ENCODE data around the gene ZMYND8.
"Not testable (repeated sequence)": the region's sequence is repeated elsewhere in the genome, so short reads cannot be mapped to it uniquely, and the experiment has no call there.

Gene ZMYND8

DNA sequence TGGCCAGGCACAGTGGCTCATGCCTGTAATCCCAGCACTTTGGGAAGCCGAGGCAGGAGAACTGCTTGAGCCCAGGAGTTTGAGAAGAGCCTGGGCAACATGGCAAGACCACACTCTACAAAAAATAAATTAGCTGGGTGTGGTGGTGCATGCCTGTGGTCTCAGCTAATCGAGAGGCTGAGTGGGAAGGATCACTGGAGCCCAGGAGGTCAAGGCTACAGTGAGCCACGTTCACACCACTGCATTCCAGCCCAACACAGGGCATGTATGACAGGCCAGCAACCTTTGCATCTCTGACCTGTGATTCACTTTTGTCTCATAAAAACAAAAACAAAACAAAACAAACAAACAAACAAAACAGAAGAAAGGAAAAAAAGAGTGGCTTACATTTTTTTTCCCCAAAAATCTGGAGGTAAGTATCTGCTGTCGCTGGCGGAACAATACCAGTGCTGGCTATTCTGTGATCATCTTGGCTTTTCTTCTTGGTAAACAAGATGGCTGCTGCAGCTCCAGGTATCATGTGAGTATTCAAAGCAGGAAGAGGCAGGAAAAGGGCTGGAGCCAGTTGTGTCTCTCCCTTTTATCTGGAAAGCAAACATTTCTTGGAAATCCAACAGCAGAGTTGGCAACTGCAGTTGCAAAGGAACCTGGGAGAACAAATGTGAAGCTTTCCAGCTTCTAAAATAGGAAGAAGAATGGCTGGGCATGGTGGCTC is 40.4 kb upstream of the ZMYND8 start:
- no peak overlapping the region for H3K4me3 ChIP-seq (ENCODE audit: low read length in 2 of 2)
- H3K4ac ChIP-seq (ENCODE audit: low read length), result no peak overlapping the region
- H3K9ac ChIP-seq (ENCODE audit: low read depth, low read length, poor library complexity), result no peak overlapping the region
- H3K27me3 ChIP-seq (ENCODE audit: control insufficient read depth in 3 of 3, insufficient read depth in 3 of 3, low read depth in 1 of 3, low read length in 3 of 3), result no peaks in the 10 kb centered on the region
- WGBS, 2 donors (ENCODE audit: extremely low coverage in 2 of 2, insufficient read length in 2 of 2, insufficient replicate concordance in 1 of 2), result no CpG with 5 or more reads among the region's 5 CpGs
- no peak overlapping the region for H3K4me2 ChIP-seq (ENCODE audit: insufficient read depth, low read length, poor library complexity, severe bottlenecking)
- H2BK12ac ChIP-seq (ENCODE audit: low read length), result no peak overlapping the region
- H3K18ac ChIP-seq (ENCODE audit: low read length), result no peak overlapping the region
- H2AFZ ChIP-seq (ENCODE audit: low read length), result peak overlapping the region; percentile 87
- no peak overlapping the region for H4K8ac ChIP-seq (ENCODE audit: low read depth, low read length)
- H2BK15ac ChIP-seq (ENCODE audit: low read length), result no peak overlapping the region
- no peaks in the 10 kb centered on the region for H3K9me3 ChIP-seq (replicated peaks in 1 of 2; ENCODE audit: control insufficient read depth in 2 of 2, insufficient read depth in 1 of 2, low read depth in 1 of 2, low read length in 2 of 2)
- H3K27ac ChIP-seq (replicated peaks; ENCODE audit: low read length), result no peak overlapping the region
- no peaks in the 10 kb centered on the region for H3K79me1 ChIP-seq (ENCODE audit: low read depth, low read length)
- H3K23ac ChIP-seq (ENCODE audit: low read depth, low read length, poor library complexity), result no peak overlapping the region
- H2BK120ac ChIP-seq (ENCODE audit: low read depth, low read length), result no peak overlapping the region
- H3K36me3 ChIP-seq (replicated peaks in 1 of 2; ENCODE audit: control insufficient read depth in 2 of 2, insufficient read depth in 2 of 2, low read length in 2 of 2), result no peaks in the 10 kb centered on the region
- no peak for DNase-seq (ENCODE audit: low spot score)
- H2AK5ac ChIP-seq (ENCODE audit: low read depth, low read length), result no peak overlapping the region
- no peak overlapping the region for H2BK5ac ChIP-seq (ENCODE audit: low read length)
- H4K91ac ChIP-seq (ENCODE audit: low read depth, low read length, poor library complexity), result no peak overlapping the region
- H3K14ac ChIP-seq (ENCODE audit: low read length), result no peak overlapping the region
- no peaks in the 10 kb centered on the region for H3K4me1 ChIP-seq (ENCODE audit: control insufficient read depth in 2 of 2, insufficient read depth in 1 of 2, low read depth in 1 of 2, low read length in 2 of 2)

DNA sequence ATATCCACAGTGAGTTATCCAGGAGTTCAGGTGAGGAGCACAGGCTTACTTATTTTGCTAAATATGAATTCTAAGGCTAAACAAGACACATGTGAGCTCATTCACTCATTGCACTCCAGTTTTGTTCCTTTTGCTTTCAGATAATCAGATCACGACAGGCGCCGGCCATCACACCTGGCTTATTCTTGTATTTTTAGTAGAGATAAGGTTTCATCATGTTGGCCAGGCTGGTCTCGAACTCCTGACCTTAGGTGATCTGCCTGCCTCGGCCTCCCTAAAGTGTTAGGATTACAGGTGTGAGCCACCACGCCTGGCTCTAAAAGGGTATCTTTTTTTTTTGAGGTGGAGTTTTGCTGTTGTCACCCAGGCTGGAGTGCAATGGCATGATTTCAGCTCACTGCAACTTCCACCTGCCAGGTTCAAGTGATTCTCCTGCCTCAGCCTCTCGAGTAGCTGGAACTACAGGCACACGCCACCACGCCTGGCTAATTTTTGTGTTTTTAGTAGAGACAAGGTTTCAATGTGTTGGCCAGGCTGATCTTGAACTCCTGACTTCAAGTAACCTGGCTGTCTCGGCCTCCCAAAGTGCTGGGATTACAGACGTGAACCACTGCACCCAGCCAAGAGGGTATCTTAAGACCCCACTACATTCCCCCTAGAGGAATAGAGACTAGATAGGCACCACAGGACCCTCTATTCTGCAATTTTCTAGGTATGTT is 37.5 kb upstream of the ZMYND8 start:
- not testable (repeated sequence) for H3K14ac ChIP-seq (ENCODE audit: low read length); H2BK120ac ChIP-seq (ENCODE audit: low read depth, low read length); H3K9ac ChIP-seq (ENCODE audit: low read depth, low read length, poor library complexity); H3K4ac ChIP-seq (ENCODE audit: low read length); H2AK5ac ChIP-seq (ENCODE audit: low read depth, low read length); H3K27me3 ChIP-seq (ENCODE audit: control insufficient read depth in 3 of 3, insufficient read depth in 3 of 3, low read depth in 1 of 3, low read length in 3 of 3); H2BK12ac ChIP-seq (ENCODE audit: low read length); H3K9me3 ChIP-seq (replicated peaks in 1 of 2; ENCODE audit: control insufficient read depth in 2 of 2, insufficient read depth in 1 of 2, low read depth in 1 of 2, low read length in 2 of 2); H3K27ac ChIP-seq (replicated peaks; ENCODE audit: low read length); DNase-seq (ENCODE audit: low spot score); H4K8ac ChIP-seq (ENCODE audit: low read depth, low read length); H4K91ac ChIP-seq (ENCODE audit: low read depth, low read length, poor library complexity); H2AFZ ChIP-seq (ENCODE audit: low read length); H3K18ac ChIP-seq (ENCODE audit: low read length); H2BK5ac ChIP-seq (ENCODE audit: low read length); H3K4me3 ChIP-seq (ENCODE audit: low read length in 2 of 2); H3K79me1 ChIP-seq (ENCODE audit: low read depth, low read length); H3K4me1 ChIP-seq (ENCODE audit: control insufficient read depth in 2 of 2, insufficient read depth in 1 of 2, low read depth in 1 of 2, low read length in 2 of 2); H2BK15ac ChIP-seq (ENCODE audit: low read length); H3K4me2 ChIP-seq (ENCODE audit: insufficient read depth, low read length, poor library complexity, severe bottlenecking); H3K36me3 ChIP-seq (replicated peaks in 1 of 2; ENCODE audit: control insufficient read depth in 2 of 2, insufficient read depth in 2 of 2, low read length in 2 of 2); H3K23ac ChIP-seq (ENCODE audit: low read depth, low read length, poor library complexity)
- WGBS, 2 donors (ENCODE audit: extremely low coverage in 2 of 2, insufficient read length in 2 of 2, insufficient replicate concordance in 1 of 2), result no CpG with 5 or more reads among the region's 11 CpGs

GRCh38 chr20:47392721-47393073 is 36.2 kb upstream of the ZMYND8 start:
- Histone ChIP-seq H2AFZ (ENCODE audit: low read length) (peak overlapping the region; percentile 79), H3K4me1 (ENCODE audit: control insufficient read depth in 2 of 2, insufficient read depth in 1 of 2, low read depth in 1 of 2, low read length in 2 of 2) (no peaks in the 10 kb centered on the region), H3K18ac (ENCODE audit: low read length) (no peak overlapping the region), H3K36me3 (replicated peaks in 1 of 2; ENCODE audit: control insufficient read depth in 2 of 2, insufficient read depth in 2 of 2, low read length in 2 of 2) (no peaks in the 10 kb centered on the region), H4K91ac (ENCODE audit: low read depth, low read length, poor library complexity) (no peak overlapping the region), H3K27ac (replicated peaks; ENCODE audit: low read length) (no peak overlapping the region), H2BK120ac (ENCODE audit: low read depth, low read length) (no peak overlapping the region), H2BK15ac (ENCODE audit: low read length) (no peak overlapping the region), H2AK5ac (ENCODE audit: low read depth, low read length) (no peak overlapping the region), H2BK5ac (ENCODE audit: low read length) (no peak overlapping the region), H3K27me3 (ENCODE audit: control insufficient read depth in 3 of 3, insufficient read depth in 3 of 3, low read depth in 1 of 3, low read length in 3 of 3) (no peaks in the 10 kb centered on the region), H3K9me3 (replicated peaks in 1 of 2; ENCODE audit: control insufficient read depth in 2 of 2, insufficient read depth in 1 of 2, low read depth in 1 of 2, low read length in 2 of 2) (no peaks in the 10 kb centered on the region), H3K79me1 (ENCODE audit: low read depth, low read length) (no peaks in the 10 kb centered on the region), H3K14ac (ENCODE audit: low read length) (no peak overlapping the region), H3K4me2 (ENCODE audit: insufficient read depth, low read length, poor library complexity, severe bottlenecking) (no peak overlapping the region), H2BK12ac (ENCODE audit: low read length) (no peak overlapping the region), H4K8ac (ENCODE audit: low read depth, low read length) (no peak overlapping the region), H3K9ac (ENCODE audit: low read depth, low read length, poor library complexity) (no peak overlapping the region), H3K23ac (ENCODE audit: low read depth, low read length, poor library complexity) (no peak overlapping the region), H3K4ac (ENCODE audit: low read length) (no peak overlapping the region), H3K4me3 (ENCODE audit: low read length in 2 of 2) (no peak overlapping the region)
- WGBS, 2 donors (ENCODE audit: extremely low coverage in 2 of 2, insufficient read length in 2 of 2, insufficient replicate concordance in 1 of 2), result no CpG with 5 or more reads among the region's 2 CpGs
- no peak for DNase-seq (ENCODE audit: low spot score)

DNA sequence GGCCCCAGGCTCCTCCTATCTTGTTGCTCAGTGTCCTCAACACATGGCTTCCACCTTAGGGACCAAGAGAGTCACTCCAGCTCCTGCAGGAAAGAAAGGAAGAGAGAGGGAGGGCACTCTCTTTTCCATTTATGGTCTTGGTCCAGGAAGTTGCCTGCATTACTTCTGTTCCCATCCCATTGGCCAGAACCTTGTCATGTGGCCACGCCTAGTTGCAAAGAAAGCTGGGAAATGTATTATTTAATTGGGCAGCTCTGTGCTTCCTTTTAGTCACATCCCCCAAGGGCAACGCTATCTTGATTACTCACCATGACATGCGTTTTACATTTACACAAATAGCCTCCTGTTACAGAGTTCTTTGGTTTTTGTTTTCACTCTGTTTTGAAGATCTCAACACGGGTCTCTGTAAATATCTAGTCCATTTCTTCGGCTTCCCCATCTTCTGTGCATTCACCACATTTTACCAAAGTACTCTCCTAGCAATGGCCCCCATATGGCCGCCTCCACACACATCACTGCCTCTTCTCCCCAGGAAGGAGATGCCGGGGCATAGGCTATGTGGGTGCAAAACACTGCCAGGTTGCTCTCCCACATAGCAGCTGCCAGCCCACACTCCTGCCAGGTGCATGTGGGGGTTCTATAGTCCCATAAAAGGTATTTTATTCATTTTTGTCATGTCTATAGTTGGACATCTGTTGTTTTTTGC is 35.7 kb upstream of the ZMYND8 start:
- Histone ChIP-seq H3K4me2 (ENCODE audit: insufficient read depth, low read length, poor library complexity, severe bottlenecking) (no peak overlapping the region), H4K91ac (ENCODE audit: low read depth, low read length, poor library complexity) (no peak overlapping the region), H2AFZ (ENCODE audit: low read length) (peak overlapping the region; percentile 79), H2AK5ac (ENCODE audit: low read depth, low read length) (no peak overlapping the region), H3K4me1 (ENCODE audit: control insufficient read depth in 2 of 2, insufficient read depth in 1 of 2, low read depth in 1 of 2, low read length in 2 of 2) (no peaks in the 10 kb centered on the region), H2BK15ac (ENCODE audit: low read length) (no peak overlapping the region), H3K18ac (ENCODE audit: low read length) (no peak overlapping the region), H3K27me3 (ENCODE audit: control insufficient read depth in 3 of 3, insufficient read depth in 3 of 3, low read depth in 1 of 3, low read length in 3 of 3) (no peaks in the 10 kb centered on the region), H3K79me1 (ENCODE audit: low read depth, low read length) (no peaks in the 10 kb centered on the region), H2BK12ac (ENCODE audit: low read length) (no peak overlapping the region), H3K9ac (ENCODE audit: low read depth, low read length, poor library complexity) (no peak overlapping the region), H3K36me3 (replicated peaks in 1 of 2; ENCODE audit: control insufficient read depth in 2 of 2, insufficient read depth in 2 of 2, low read length in 2 of 2) (no peaks in the 10 kb centered on the region), H2BK5ac (ENCODE audit: low read length) (no peak overlapping the region), H4K8ac (ENCODE audit: low read depth, low read length) (no peak overlapping the region), H3K27ac (replicated peaks; ENCODE audit: low read length) (no peak overlapping the region), H3K14ac (ENCODE audit: low read length) (no peak overlapping the region), H3K9me3 (replicated peaks in 1 of 2; ENCODE audit: control insufficient read depth in 2 of 2, insufficient read depth in 1 of 2, low read depth in 1 of 2, low read length in 2 of 2) (no peaks in the 10 kb centered on the region), H2BK120ac (ENCODE audit: low read depth, low read length) (no peak overlapping the region), H3K4me3 (ENCODE audit: low read length in 2 of 2) (no peak overlapping the region), H3K23ac (ENCODE audit: low read depth, low read length, poor library complexity) (no peak overlapping the region), H3K4ac (ENCODE audit: low read length) (no peak overlapping the region)
- no CpG with 5 or more reads among the region's 7 CpGs for WGBS, 2 donors (ENCODE audit: extremely low coverage in 2 of 2, insufficient read length in 2 of 2, insufficient replicate concordance in 1 of 2)
- DNase-seq (ENCODE audit: low spot score), result no peak

Measured in neuronal stem cell (in vitro differentiated cells).